H9 (cell line): ENCODE measurements around the gene RPS6KA6. TPM values are rescaled to one million over a fixed set of nuclear protein-coding genes. Genes with fewer than 3 reads are reported as not detected.

Experiments
- DNase-seq: peaks from one replicate; pipeline ENCODE4 v3.0.0-alpha.2; 2017
- H2AFZ ChIP-seq: one replicate; pipeline ENCODE4 v1.6.1; 2013; ENCODE audit warnings: mild to moderate bottlenecking, low read length, control low read depth, moderate library complexity
- H2AK5ac ChIP-seq: 2 replicates; pipeline ENCODE4 v1.6.1; 2013; ENCODE audit warnings: low read length, control low read depth, mixed read lengths; ENCODE audit not compliant: insufficient read length
- H2BK120ac ChIP-seq: one replicate; pipeline ENCODE4 v1.6.1; 2013; ENCODE audit warnings: low read depth, mild to moderate bottlenecking, low read length, control low read depth, inconsistent platforms; ENCODE audit not compliant: poor library complexity, severe bottlenecking
- H2BK12ac ChIP-seq: 2 replicates; pipeline ENCODE4 v1.6.1; 2013; ENCODE audit warnings: low read length, control low read depth, mixed read lengths, low read depth; ENCODE audit not compliant: insufficient read length
- H2BK15ac ChIP-seq: 2 replicates; pipeline ENCODE4 v1.6.1; 2013; ENCODE audit warnings: low read depth, low read length, control low read depth
- H2BK20ac ChIP-seq: one replicate; pipeline ENCODE4 v1.6.1; 2013; ENCODE audit warnings: low read depth, mild to moderate bottlenecking, low read length, control low read depth, inconsistent platforms; ENCODE audit not compliant: poor library complexity, severe bottlenecking
- H2BK5ac ChIP-seq: 2 replicates; pipeline ENCODE4 v1.6.1; 2013; ENCODE audit warnings: low read length, control low read depth, mixed read lengths; ENCODE audit not compliant: insufficient read length
- H3K14ac ChIP-seq: 2 replicates; pipeline ENCODE4 v1.6.1; 2013; ENCODE audit warnings: low read length, control low read depth; ENCODE audit not compliant: insufficient read depth
- H3K18ac ChIP-seq: 2 replicates; pipeline ENCODE4 v1.6.1; 2013; ENCODE audit warnings: low read depth, mild to moderate bottlenecking, mixed read lengths, low read length, control low read depth; ENCODE audit not compliant: insufficient read length
- H3K23ac ChIP-seq: 2 replicates; pipeline ENCODE4 v1.6.1; 2013; ENCODE audit warnings: low read length, control low read depth, mixed read lengths, low read depth; ENCODE audit not compliant: insufficient read length
- H3K23me2 ChIP-seq: 2 replicates; pipeline ENCODE4 v1.6.1; 2013; ENCODE audit warnings: low read depth, mild to moderate bottlenecking, mixed read lengths, low read length, control low read depth; ENCODE audit not compliant: insufficient read length, poor library complexity, severe bottlenecking
- H3K27ac ChIP-seq: 2 replicates; pipeline ENCODE4 v1.5.1; 2013; ENCODE audit warnings: low read length, control low read depth, mixed read lengths, low read depth; ENCODE audit not compliant: insufficient read length
- H3K27me3 ChIP-seq: 2 replicates; pipeline ENCODE4 v1.6.1; 2013; ENCODE audit warnings: low read length, control low read depth, inconsistent platforms; ENCODE audit not compliant: insufficient read depth
- H3K4ac ChIP-seq: 2 replicates; pipeline ENCODE4 v1.6.1; 2013; ENCODE audit warnings: low read depth, mild to moderate bottlenecking, control low read depth, inconsistent platforms, low read length, moderate library complexity
- H3K4me1 ChIP-seq: 2 replicates; pipeline ENCODE4 v1.6.1; 2013; ENCODE audit warnings: low read length, control low read depth, inconsistent platforms; ENCODE audit not compliant: insufficient read depth
- H3K4me2 ChIP-seq: 2 replicates; pipeline ENCODE4 v1.6.1; 2013; ENCODE audit warnings: low read length, control low read depth, mixed read lengths; ENCODE audit not compliant: insufficient read length, insufficient read depth
- H3K56ac ChIP-seq: 2 replicates; pipeline ENCODE4 v1.6.1; 2013; ENCODE audit warnings: low read depth, mild to moderate bottlenecking, mixed read lengths, low read length, control low read depth; ENCODE audit not compliant: insufficient read length
- H3K79me1 ChIP-seq: 2 replicates; pipeline ENCODE4 v1.6.1; 2013; ENCODE audit warnings: low read depth, mild to moderate bottlenecking, moderate library complexity, low read length, control low read depth, inconsistent platforms; ENCODE audit not compliant: insufficient read depth, poor library complexity, severe bottlenecking
- H3K79me2 ChIP-seq: 2 replicates; pipeline ENCODE4 v1.6.1; 2013; ENCODE audit warnings: low read length, control low read depth, inconsistent platforms; ENCODE audit not compliant: insufficient read depth
- H3K9ac ChIP-seq: 2 replicates; pipeline ENCODE4 v1.6.1; 2013; ENCODE audit warnings: low read length, control low read depth, mixed read lengths; ENCODE audit not compliant: insufficient read length; ENCODE audit errors: extremely low read depth
- H3K9me3 ChIP-seq: one replicate; pipeline ENCODE4 v1.6.1; 2013; ENCODE audit warnings: low read depth, low read length, inconsistent platforms; ENCODE audit not compliant: control insufficient read depth
- H3T11ph ChIP-seq: one replicate; pipeline ENCODE4 v1.6.1; 2013; ENCODE audit warnings: mild to moderate bottlenecking, low read length, control low read depth, inconsistent platforms
- H4K20me1 ChIP-seq: one replicate; pipeline ENCODE4 v1.6.1; 2013; ENCODE audit not compliant: control insufficient read depth, insufficient read length, insufficient read depth
- H4K5ac ChIP-seq: 2 replicates; pipeline ENCODE4 v1.6.1; 2013; ENCODE audit warnings: low read depth, mild to moderate bottlenecking, mixed read lengths, low read length, control low read depth; ENCODE audit not compliant: insufficient read length
- H4K8ac ChIP-seq: replicated peaks from 2 replicates; pipeline ENCODE4 v1.6.1; 2013; ENCODE audit warnings: low read length, control low read depth, mixed read lengths, low read depth; ENCODE audit not compliant: insufficient read length
- H4K91ac ChIP-seq: 2 replicates; pipeline ENCODE4 v1.6.1; 2013; ENCODE audit warnings: low read depth, mild to moderate bottlenecking, moderate library complexity, mixed read lengths, low read length, control low read depth; ENCODE audit not compliant: insufficient read length
- H3K27ac Mint-ChIP-seq, 3 experiments: 2 replicates in 2 of 3; 3 replicates in 1 of 3; pipeline ENCODE4 v1.8.0; 2020 to 2021; ENCODE audit warnings: mixed read lengths in 3 of 3, mild to moderate bottlenecking in 1 of 3, moderate library complexity in 1 of 3
- H3K27me3 Mint-ChIP-seq: 2 replicates; pipeline ENCODE4 v1.8.0; 2021; ENCODE audit warnings: low read depth, mild to moderate bottlenecking, moderate library complexity, mixed read lengths
- H3K36me3 Mint-ChIP-seq, 3 experiments: 2 replicates in 2 of 3; 3 replicates in 1 of 3; pipeline ENCODE4 v1.8.0; 2020 to 2021; ENCODE audit warnings: low read depth in 3 of 3, mixed read lengths in 3 of 3; ENCODE audit not compliant: insufficient read depth in 1 of 3
- H3K4me1 Mint-ChIP-seq, 2 experiments: 2 replicates each; pipeline ENCODE4 v1.8.0; 2020; ENCODE audit warnings: mixed read lengths in 2 of 2
- H3K4me3 Mint-ChIP-seq, 2 experiments: 2 replicates in 1 of 2; 3 replicates in 1 of 2; pipeline ENCODE4 v1.8.0; 2020 to 2021; ENCODE audit warnings: mild to moderate bottlenecking in 2 of 2, mixed read lengths in 2 of 2, moderate library complexity in 1 of 2
- H3K9me3 Mint-ChIP-seq, 2 experiments: 2 replicates in 1 of 2; 3 replicates in 1 of 2; pipeline ENCODE4 v1.8.0; 2020; ENCODE audit warnings: mild to moderate bottlenecking in 2 of 2, mixed read lengths in 2 of 2, moderate library complexity in 1 of 2
- CTCF ChIP-seq: fragments of 200-600 bp; sonication (generic); conservative IDR thresholded peaks from 3 replicates; pipeline ENCODE4 v1.8.0; 2021; ENCODE audit warnings: antibody characterized with exemption, mild to moderate bottlenecking
- WGBS: extraction: QIAGEN DNeasy Blood & Tissue Kit; methylation state at CpG from one replicate; pipeline ENCODE4 v1.1.7; 2013; ENCODE audit warnings: missing lambda C conversion rate, low lambda C conversion rate, mixed read lengths; ENCODE audit not compliant: insufficient read length; ENCODE audit errors: extremely low coverage; 5-methylcytosine and 5-hydroxymethylcytosine counted together
- total RNA-seq: library from RNA; stranded (reverse); gene quantifications from 2 replicates; pipeline ENCODE4 v1.2.1, GENCODE V29; 2021

RPS6KA6 gene
- total RNA-seq, 1 experiment from 2014 or later, result 12.1 TPM

- peaks cover 0 to 6% (median 4%) of the 10 kb centered on the region in 3 experiments; a peak in 4 of 7 replicates for H3K36me3 Mint-ChIP-seq
- Histone ChIP-seq H3K23ac (no peak overlapping the region), H2AK5ac (no peak overlapping the region), H3K9me3 (peaks cover 6% of the 10 kb centered on the region), H2BK15ac (no peak overlapping the region), H3K4me2 (no peak overlapping the region), H2BK5ac (no peak overlapping the region), H3K18ac (no peak overlapping the region), H3T11ph (no peak overlapping the region), H4K5ac (no peak overlapping the region), H3K27me3 (no peaks in the 10 kb centered on the region), H4K20me1 (no peaks in the 10 kb centered on the region), H2BK12ac (no peak overlapping the region), H2BK20ac (no peak overlapping the region), H3K9ac (no peak overlapping the region), H3K4me1 (no peaks in the 10 kb centered on the region), H4K91ac (no peak overlapping the region), H3K23me2 (no peaks in the 10 kb centered on the region), H2AFZ (no peak overlapping the region), H3K27ac (no peak overlapping the region), H3K79me2 (no peaks in the 10 kb centered on the region), H3K79me1 (no peaks in the 10 kb centered on the region), H2BK120ac (no peak overlapping the region), H3K4ac (no peak overlapping the region), H3K56ac (no peak overlapping the region), H3K14ac (no peak overlapping the region), H4K8ac (no peak overlapping the region)
- H3K4me3 Mint-ChIP-seq, result no peak overlapping the region
- H3K9me3 Mint-ChIP-seq, result peaks cover 49 to 53% of the 10 kb centered on the region in 2 experiments
- peaks cover 3 to 5% of the 10 kb centered on the region in 2 experiments for H3K4me1 Mint-ChIP-seq
- TF ChIP-seq CTCF, result no peak
- no peaks in the 10 kb centered on the region for H3K27me3 Mint-ChIP-seq
- no peak overlapping the region for H3K27ac Mint-ChIP-seq
- no peak for DNase-seq
- no CpG with 5 or more reads among the region's 2 CpGs for WGBS
Observed at GRCh38 chrX:84168095-84168494, 19.9 kb downstream of the RPS6KA6 start.
